A549 (cell line): ENCODE results near the gene CACNA1E.

Experiments used
- BCL3 ChIP-seq: fragments of >200 bp; sonication (Bioruptor Twin); formaldehyde crosslinking; IDR thresholded peaks from 3 replicates; pipeline ENCODE4 v1.6.1; 2016
- EP300 ChIP-seq, 2 experiments: fragments of >200 bp; sonication (Bioruptor Twin); formaldehyde crosslinking; IDR thresholded peaks; 2 replicates in 1 of 2; 3 replicates in 1 of 2; pipeline ENCODE4 v1.6.1; 2016 to 2017
- KDM1A ChIP-seq: fragments of 200-600 bp; sonication (generic); IDR thresholded peaks from 2 replicates; pipeline ENCODE4 v1.6.1; 2016; ENCODE audit warnings: low read depth, mild to moderate bottlenecking

GRCh38 chr1:181501612-181502011 lies 18.3 kb downstream of the CACNA1E start:
- TF ChIP-seq EP300 (IDR thresholded peaks at IDR 0.05) (no peak), KDM1A (no peak), BCL3 (no peak)
